HepG2 (cell line): Measurements from ENCODE around the gene DVL3.

Source experiments
- ASH2L ChIP-seq: fragments of 300-600, 200-600 bp; sonication (generic); IDR thresholded peaks from 2 replicates; pipeline ENCODE4 v1.7.0; 2017; ENCODE audit warnings: low read depth, mild to moderate bottlenecking, moderate library complexity, mixed read lengths, low read length; ENCODE audit not compliant: insufficient read length
- EP300 ChIP-seq, 3 experiments: sonication (generic) in 1 of 3; formaldehyde crosslinking in 1 of 3; IDR thresholded peaks; 2 replicates each; pipeline versions ENCODE4 v1.5.1 to v1.6.1; 2011 to 2020; ENCODE audit warnings: low read depth in 2 of 3, low read length in 2 of 3, borderline replicate concordance in 1 of 3, improper control_type of control experiment in 1 of 3, mild to moderate bottlenecking in 1 of 3, missing genetic modification reagents in 1 of 3, moderate library complexity in 1 of 3
- ETV6 ChIP-seq: sonication (generic); formaldehyde crosslinking; conservative IDR thresholded peaks from 2 replicates; pipeline ENCODE4 v1.4.0; 2020; ENCODE audit warnings: missing genetic modification reagents
- FOXJ3 ChIP-seq: sonication (generic); formaldehyde crosslinking; IDR thresholded peaks from 2 replicates; pipeline ENCODE4 v1.4.0; 2020; ENCODE audit warnings: missing genetic modification reagents, mild to moderate bottlenecking, borderline replicate concordance
- MAZ ChIP-seq, 2 experiments: sonication (generic) in 1 of 2; formaldehyde crosslinking in 1 of 2; IDR thresholded peaks; 2 replicates each; pipeline versions ENCODE4 v1.5.0 to v1.6.1; 2012 to 2020; ENCODE audit warnings: low read depth in 2 of 2, mild to moderate bottlenecking in 2 of 2, borderline replicate concordance in 1 of 2, improper control_type of control experiment in 1 of 2, low read length in 1 of 2, missing genetic modification reagents in 1 of 2, moderate library complexity in 1 of 2
- POLR2A ChIP-seq, 2 experiments: IDR thresholded peaks; 2 replicates each; pipeline ENCODE4 v1.6.1; 2011; ENCODE audit warnings: low read depth in 2 of 2, low read length in 2 of 2, mild to moderate bottlenecking in 1 of 2, moderate library complexity in 1 of 2; ENCODE audit not compliant: insufficient read depth in 1 of 2
- ZNF24 ChIP-seq: fragments of 450-650 bp; IDR thresholded peaks from 2 replicates; pipeline ENCODE4 v1.6.1; 2017; ENCODE audit warnings: antibody characterized with exemption, mild to moderate bottlenecking
- ZNF776 ChIP-seq: sonication (generic); formaldehyde crosslinking; IDR thresholded peaks from 2 replicates; pipeline ENCODE4 v1.4.0; 2020; ENCODE audit warnings: mild to moderate bottlenecking, missing genetic modification reagents
- ZNF816 ChIP-seq: sonication (generic); formaldehyde crosslinking; IDR thresholded peaks from 2 replicates; pipeline ENCODE4 v1.8.0; 2022; ENCODE audit warnings: missing genetic modification reagents, mild to moderate bottlenecking, borderline replicate concordance
- TF ChIP-seq, protein P1 (sequence below): sonication (generic); formaldehyde crosslinking; IDR thresholded peaks from 2 replicates; pipeline ENCODE4 v1.5.0; 2020; ENCODE audit warnings: mild to moderate bottlenecking, missing genetic modification reagents, moderate library complexity
- TF ChIP-seq, protein P2 (sequence below), 2 experiments: sonication (generic) in 1 of 2; formaldehyde crosslinking in 1 of 2; IDR thresholded peaks; 2 replicates each; pipeline versions ENCODE4 v1.4.0 to v1.6.1; 2016 to 2020; ENCODE audit warnings: borderline replicate concordance in 1 of 2, low read depth in 1 of 2, mild to moderate bottlenecking in 1 of 2, missing genetic modification reagents in 1 of 2

DNA sequence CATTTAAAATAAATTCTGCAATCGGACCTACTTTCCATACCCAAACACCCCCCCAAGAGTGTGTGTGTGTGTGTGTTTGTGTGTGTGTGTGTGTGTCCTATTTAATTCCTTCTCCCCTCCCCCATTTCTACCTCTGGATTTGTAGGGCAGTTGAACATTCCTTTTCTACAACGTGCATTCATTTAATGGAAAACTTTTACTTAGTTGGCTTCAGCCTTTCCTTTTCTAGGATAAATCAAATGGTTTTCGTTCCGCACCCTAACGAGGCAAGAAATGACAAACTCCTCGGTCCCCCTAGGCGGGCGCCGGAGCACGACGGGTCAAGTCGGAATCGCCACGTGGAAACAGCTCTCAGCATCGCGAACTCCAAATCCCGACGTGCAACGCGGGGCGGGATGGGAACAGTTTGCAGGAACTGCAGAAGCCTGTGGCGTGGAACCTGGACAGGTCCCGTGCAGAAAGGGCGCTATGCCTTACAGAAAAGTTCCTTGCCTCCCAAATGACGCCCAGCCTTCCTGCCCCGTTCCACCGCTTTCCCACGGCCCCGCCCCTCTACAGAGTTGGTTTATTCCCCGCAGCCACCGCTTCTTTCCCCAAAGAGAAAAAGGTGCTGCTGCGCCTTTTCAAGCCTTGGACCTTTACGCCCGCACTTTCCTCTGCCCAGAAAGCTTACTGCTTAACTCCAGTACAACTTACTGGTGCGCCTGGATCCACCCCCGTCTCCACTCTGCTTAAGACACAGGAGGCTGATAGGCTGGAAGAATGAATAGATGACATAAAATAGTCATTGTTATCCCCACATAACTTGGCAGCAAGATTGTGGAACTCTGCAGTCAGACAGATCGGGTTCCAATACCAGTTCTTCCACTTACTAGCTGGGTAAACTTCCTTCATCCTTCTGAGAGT is 21.1 kb upstream of the DVL3 start:
- TF ChIP-seq ZNF776 (CRISPR knock-in tag) (peak; percentile 73), FOXJ3 (no peak), EP300 (IDR thresholded peaks at IDR 0.05; ENCODE audit: low read depth in 2 of 2, low read length in 2 of 2) (peak in 1 of 2 experiments; percentile 14; a peak in 1 of 4 replicates), EP300 (CRISPR knock-in tag; IDR thresholded peaks at IDR 0.05; ENCODE audit: borderline replicate concordance) (no peak; the same call in 1 of the 2 replicates), ETV6 (CRISPR knock-in tag) (no peak), MAZ (IDR thresholded peaks at IDR 0.05; ENCODE audit: borderline replicate concordance, low read depth, low read length) (no peak), MAZ (CRISPR knock-in tag; IDR thresholded peaks at IDR 0.05; ENCODE audit: low read depth) (peak; percentile 54; the same call in 1 of the 2 replicates), POLR2A (IDR thresholded peaks at IDR 0.05; ENCODE audit: insufficient read depth in 1 of 2, low read depth in 2 of 2, low read length in 2 of 2) (peak; percentile 42 to 83; a peak in 2 of 4 replicates), ZNF816 (CRISPR knock-in tag) (no peak), ZNF24 (no peak), ASH2L (no peak)
- TF ChIP-seq, protein P1, sequence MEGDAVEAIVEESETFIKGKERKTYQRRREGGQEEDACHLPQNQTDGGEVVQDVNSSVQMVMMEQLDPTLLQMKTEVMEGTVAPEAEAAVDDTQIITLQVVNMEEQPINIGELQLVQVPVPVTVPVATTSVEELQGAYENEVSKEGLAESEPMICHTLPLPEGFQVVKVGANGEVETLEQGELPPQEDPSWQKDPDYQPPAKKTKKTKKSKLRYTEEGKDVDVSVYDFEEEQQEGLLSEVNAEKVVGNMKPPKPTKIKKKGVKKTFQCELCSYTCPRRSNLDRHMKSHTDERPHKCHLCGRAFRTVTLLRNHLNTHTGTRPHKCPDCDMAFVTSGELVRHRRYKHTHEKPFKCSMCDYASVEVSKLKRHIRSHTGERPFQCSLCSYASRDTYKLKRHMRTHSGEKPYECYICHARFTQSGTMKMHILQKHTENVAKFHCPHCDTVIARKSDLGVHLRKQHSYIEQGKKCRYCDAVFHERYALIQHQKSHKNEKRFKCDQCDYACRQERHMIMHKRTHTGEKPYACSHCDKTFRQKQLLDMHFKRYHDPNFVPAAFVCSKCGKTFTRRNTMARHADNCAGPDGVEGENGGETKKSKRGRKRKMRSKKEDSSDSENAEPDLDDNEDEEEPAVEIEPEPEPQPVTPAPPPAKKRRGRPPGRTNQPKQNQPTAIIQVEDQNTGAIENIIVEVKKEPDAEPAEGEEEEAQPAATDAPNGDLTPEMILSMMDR (CRISPR knock-in tag): no peak
- TF ChIP-seq, protein P2, sequence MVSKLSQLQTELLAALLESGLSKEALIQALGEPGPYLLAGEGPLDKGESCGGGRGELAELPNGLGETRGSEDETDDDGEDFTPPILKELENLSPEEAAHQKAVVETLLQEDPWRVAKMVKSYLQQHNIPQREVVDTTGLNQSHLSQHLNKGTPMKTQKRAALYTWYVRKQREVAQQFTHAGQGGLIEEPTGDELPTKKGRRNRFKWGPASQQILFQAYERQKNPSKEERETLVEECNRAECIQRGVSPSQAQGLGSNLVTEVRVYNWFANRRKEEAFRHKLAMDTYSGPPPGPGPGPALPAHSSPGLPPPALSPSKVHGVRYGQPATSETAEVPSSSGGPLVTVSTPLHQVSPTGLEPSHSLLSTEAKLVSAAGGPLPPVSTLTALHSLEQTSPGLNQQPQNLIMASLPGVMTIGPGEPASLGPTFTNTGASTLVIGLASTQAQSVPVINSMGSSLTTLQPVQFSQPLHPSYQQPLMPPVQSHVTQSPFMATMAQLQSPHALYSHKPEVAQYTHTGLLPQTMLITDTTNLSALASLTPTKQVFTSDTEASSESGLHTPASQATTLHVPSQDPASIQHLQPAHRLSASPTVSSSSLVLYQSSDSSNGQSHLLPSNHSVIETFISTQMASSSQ (IDR thresholded peaks at IDR 0.05; ENCODE audit: low read depth): no peak
- TF ChIP-seq, protein P2 (CRISPR knock-in tag; IDR thresholded peaks at IDR 0.05; ENCODE audit: borderline replicate concordance): 0 out of 2 replicates have a peak, but pooled peaks have one; percentile 33
